Stomach (tissue), 4 donors: ENCODE data around the gene CLEC4A.

Experiments
- EP300 ChIP-seq: sonication (generic); formaldehyde crosslinking; IDR thresholded peaks from one replicate; pipeline ENCODE4 v1.6.1; 2017; ENCODE audit warnings: antibody characterized with exemption
- POLR2A ChIP-seq, 4 donors: fragments of 450-650 bp; IDR thresholded peaks; one replicate each; pipeline ENCODE4 v1.6.1; 2016; ENCODE audit warnings: antibody characterized with exemption in 4 of 4, control low read depth in 2 of 4, mild to moderate bottlenecking in 1 of 4, moderate library complexity in 1 of 4
- POLR2AphosphoS5 ChIP-seq, 3 donors: sonication (generic); formaldehyde crosslinking; IDR thresholded peaks; one replicate each; pipeline ENCODE4 v1.6.1; 2016; ENCODE audit warnings: antibody characterized with exemption in 3 of 3
- TF ChIP-seq, protein P1 (sequence below), 7 experiments: fragments of 450-650 bp in 4 of 7; fragments of 200-600 bp in 3 of 7; sonication (generic) in 3 of 7; IDR thresholded peaks; one replicate each; pipeline ENCODE4 v1.5.1; 2016 to 2019; ENCODE audit warnings: antibody characterized with exemption in 7 of 7, control low read depth in 2 of 7, mild to moderate bottlenecking in 1 of 7

DNA sequence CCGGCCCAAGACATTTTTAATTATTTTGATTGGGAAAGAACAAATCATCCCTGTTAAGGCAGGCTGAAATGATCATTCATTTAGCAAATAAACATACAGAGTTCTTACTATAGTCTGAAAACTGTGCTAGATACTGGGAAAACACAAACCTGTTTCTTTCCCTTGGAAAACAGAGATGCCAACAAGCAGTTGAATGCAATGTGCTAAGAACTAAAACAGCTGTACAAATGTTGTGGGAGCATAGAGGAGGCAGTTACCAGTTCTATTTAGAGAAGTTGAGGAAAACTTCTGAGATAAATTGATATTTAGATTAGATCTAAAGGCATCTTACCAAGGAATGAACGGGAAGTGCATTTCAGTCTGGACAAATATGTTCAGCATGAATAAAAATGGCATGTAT, 44.5 kb upstream of the CLEC4A start:
- TF ChIP-seq, protein P1, sequence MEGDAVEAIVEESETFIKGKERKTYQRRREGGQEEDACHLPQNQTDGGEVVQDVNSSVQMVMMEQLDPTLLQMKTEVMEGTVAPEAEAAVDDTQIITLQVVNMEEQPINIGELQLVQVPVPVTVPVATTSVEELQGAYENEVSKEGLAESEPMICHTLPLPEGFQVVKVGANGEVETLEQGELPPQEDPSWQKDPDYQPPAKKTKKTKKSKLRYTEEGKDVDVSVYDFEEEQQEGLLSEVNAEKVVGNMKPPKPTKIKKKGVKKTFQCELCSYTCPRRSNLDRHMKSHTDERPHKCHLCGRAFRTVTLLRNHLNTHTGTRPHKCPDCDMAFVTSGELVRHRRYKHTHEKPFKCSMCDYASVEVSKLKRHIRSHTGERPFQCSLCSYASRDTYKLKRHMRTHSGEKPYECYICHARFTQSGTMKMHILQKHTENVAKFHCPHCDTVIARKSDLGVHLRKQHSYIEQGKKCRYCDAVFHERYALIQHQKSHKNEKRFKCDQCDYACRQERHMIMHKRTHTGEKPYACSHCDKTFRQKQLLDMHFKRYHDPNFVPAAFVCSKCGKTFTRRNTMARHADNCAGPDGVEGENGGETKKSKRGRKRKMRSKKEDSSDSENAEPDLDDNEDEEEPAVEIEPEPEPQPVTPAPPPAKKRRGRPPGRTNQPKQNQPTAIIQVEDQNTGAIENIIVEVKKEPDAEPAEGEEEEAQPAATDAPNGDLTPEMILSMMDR (IDR thresholded peaks at IDR 0.05) = no peak
- TF ChIP-seq POLR2AphosphoS5 (IDR thresholded peaks at IDR 0.05) = no peak
- TF ChIP-seq EP300 = no peak
- TF ChIP-seq POLR2A (IDR thresholded peaks at IDR 0.05) = no peak
